Measurements from ENCODE around the gene LDHA.

LDHA gene

GRCh38 chr11:18449251-18449650, 54.9 kb downstream of the LDHA start:
- no peak for TF ChIP-seq CTCF (IDR thresholded peaks at IDR 0.05)
- H3K4me1 ChIP-seq: no peaks in the 10 kb centered on the region

GRCh38 chr11:18452927-18453326, 58.6 kb downstream of the LDHA start:
- Histone ChIP-seq H3K4me3 (ENCODE audit: low read depth, low read length) (no peak overlapping the region), H2AFZ (no peak overlapping the region), H3K9me3 (ENCODE audit: control insufficient read depth, low read length) (no peaks in the 10 kb centered on the region), H3K27ac (no peak overlapping the region), H3K79me2 (no peaks in the 10 kb centered on the region), H3K9ac (no peak overlapping the region), H3K27me3 (ENCODE audit: control insufficient read depth, insufficient read depth, low read length) (no peaks in the 10 kb centered on the region), H3K36me3 (ENCODE audit: control insufficient read depth, insufficient read depth, low read length) (no peaks in the 10 kb centered on the region), H3K4me1 (no peaks in the 10 kb centered on the region), H3K4me2 (ENCODE audit: low read length) (no peak overlapping the region)
- TF ChIP-seq CTCF (IDR thresholded peaks at IDR 0.05): no peak

More at GRCh38 chr11:18449251-18449650, 54.9 kb downstream of the LDHA start:
- H3K4me2 ChIP-seq (ENCODE audit: low read length): no peak overlapping the region
- H3K27me3 ChIP-seq (ENCODE audit: control insufficient read depth, insufficient read depth, low read length): no peaks in the 10 kb centered on the region
- H3K27ac ChIP-seq: no peak overlapping the region
- no peak overlapping the region for H3K9ac ChIP-seq
- H3K36me3 ChIP-seq (ENCODE audit: control insufficient read depth, insufficient read depth, low read length): no peaks in the 10 kb centered on the region
- no peaks in the 10 kb centered on the region for H3K9me3 ChIP-seq (ENCODE audit: control insufficient read depth, low read length)
- H2AFZ ChIP-seq: no peak overlapping the region
- no peak overlapping the region for H3K4me3 ChIP-seq (ENCODE audit: low read depth, low read length)
- H3K79me2 ChIP-seq: no peaks in the 10 kb centered on the region

- Histone ChIP-seq H3K27me3 (ENCODE audit: control insufficient read depth, insufficient read depth, low read length) (no peaks in the 10 kb centered on the region), H3K36me3 (ENCODE audit: control insufficient read depth, insufficient read depth, low read length) (no peaks in the 10 kb centered on the region), H3K79me2 (no peaks in the 10 kb centered on the region), H3K9ac (no peak within 1 kb of the TSS), H3K9me3 (ENCODE audit: control insufficient read depth, low read length) (no peaks in the 10 kb centered on the region), H2AFZ (no peak within 1 kb of the TSS), H3K27ac (no peak within 1 kb of the TSS), H3K4me3 (ENCODE audit: low read depth, low read length) (no peak within 1 kb of the TSS), H3K4me2 (ENCODE audit: low read length) (no peak within 1 kb of the TSS), H3K4me1 (no peaks in the 10 kb centered on the region)
- no peak for TF ChIP-seq CTCF (IDR thresholded peaks at IDR 0.05)
Measured at GRCh38 chr11:18455686-18456372, 61.5 kb downstream of the LDHA start, which contains the start of gene LDHAL6A. LDHAL6A (plus strand) TSS chr11:18455856; CDS start chr11:18456681, 825 bp downstream.

- no peak overlapping the region for H3K4me3 ChIP-seq (ENCODE audit: low read depth, low read length)
- H3K27ac ChIP-seq: no peak overlapping the region
- no peak overlapping the region for H3K9ac ChIP-seq
- no peaks in the 10 kb centered on the region for H3K27me3 ChIP-seq (ENCODE audit: control insufficient read depth, insufficient read depth, low read length)
- H3K4me2 ChIP-seq (ENCODE audit: low read length): no peak overlapping the region
- no peaks in the 10 kb centered on the region for H3K9me3 ChIP-seq (ENCODE audit: control insufficient read depth, low read length)
- H3K36me3 ChIP-seq (ENCODE audit: control insufficient read depth, insufficient read depth, low read length): no peaks in the 10 kb centered on the region
- TF ChIP-seq CTCF (IDR thresholded peaks at IDR 0.05): no peak
- H3K4me1 ChIP-seq: no peaks in the 10 kb centered on the region
- no peaks in the 10 kb centered on the region for H3K79me2 ChIP-seq
- no peak overlapping the region for H2AFZ ChIP-seq
Measured at GRCh38 chr11:18457450-18457849, 63.1 kb downstream of the LDHA start.

Data from parathyroid adenoma (tissue), 2 donors.